Muscle layer of duodenum (tissue), 2 donors: Measurements from ENCODE around the gene ANAPC4.
"Not testable (repeated sequence)": the region's sequence is repeated elsewhere in the genome, so short reads cannot be mapped to it uniquely, and the experiment has no call there.

Experiments used
- H3K27ac ChIP-seq: one replicate; pipeline ENCODE4 v1.7.0; 2013; ENCODE audit warnings: mild to moderate bottlenecking, low read length
- H3K27me3 ChIP-seq: one replicate; pipeline ENCODE4 v1.7.0; 2013; ENCODE audit warnings: low read depth, mild to moderate bottlenecking, control low read depth, low read length
- H3K36me3 ChIP-seq, 2 donors: one replicate each; pipeline ENCODE4 v1.7.0; 2013; ENCODE audit warnings: low read length in 2 of 2, control low read depth in 1 of 2, mild to moderate bottlenecking in 1 of 2; ENCODE audit not compliant: insufficient read depth in 2 of 2, control insufficient read depth in 1 of 2
- H3K4me1 ChIP-seq, 2 donors: one replicate each; pipeline ENCODE4 v1.7.0; 2013; ENCODE audit warnings: low read length in 2 of 2, mild to moderate bottlenecking in 2 of 2, control low read depth in 1 of 2, moderate library complexity in 1 of 2; ENCODE audit not compliant: insufficient read depth in 2 of 2, control insufficient read depth in 1 of 2
- H3K4me3 ChIP-seq, 2 donors: one replicate each; pipeline ENCODE4 v1.7.0; 2013; ENCODE audit warnings: low read length in 2 of 2, low read depth in 1 of 2, mild to moderate bottlenecking in 1 of 2
- H3K9me3 ChIP-seq, 2 donors: one replicate each; pipeline ENCODE4 v1.7.0; 2013; ENCODE audit warnings: low read length in 2 of 2, control low read depth in 1 of 2, mild to moderate bottlenecking in 1 of 2; ENCODE audit not compliant: control insufficient read depth in 1 of 2
- donor health status: healthy.

Gene ANAPC4, protein sequence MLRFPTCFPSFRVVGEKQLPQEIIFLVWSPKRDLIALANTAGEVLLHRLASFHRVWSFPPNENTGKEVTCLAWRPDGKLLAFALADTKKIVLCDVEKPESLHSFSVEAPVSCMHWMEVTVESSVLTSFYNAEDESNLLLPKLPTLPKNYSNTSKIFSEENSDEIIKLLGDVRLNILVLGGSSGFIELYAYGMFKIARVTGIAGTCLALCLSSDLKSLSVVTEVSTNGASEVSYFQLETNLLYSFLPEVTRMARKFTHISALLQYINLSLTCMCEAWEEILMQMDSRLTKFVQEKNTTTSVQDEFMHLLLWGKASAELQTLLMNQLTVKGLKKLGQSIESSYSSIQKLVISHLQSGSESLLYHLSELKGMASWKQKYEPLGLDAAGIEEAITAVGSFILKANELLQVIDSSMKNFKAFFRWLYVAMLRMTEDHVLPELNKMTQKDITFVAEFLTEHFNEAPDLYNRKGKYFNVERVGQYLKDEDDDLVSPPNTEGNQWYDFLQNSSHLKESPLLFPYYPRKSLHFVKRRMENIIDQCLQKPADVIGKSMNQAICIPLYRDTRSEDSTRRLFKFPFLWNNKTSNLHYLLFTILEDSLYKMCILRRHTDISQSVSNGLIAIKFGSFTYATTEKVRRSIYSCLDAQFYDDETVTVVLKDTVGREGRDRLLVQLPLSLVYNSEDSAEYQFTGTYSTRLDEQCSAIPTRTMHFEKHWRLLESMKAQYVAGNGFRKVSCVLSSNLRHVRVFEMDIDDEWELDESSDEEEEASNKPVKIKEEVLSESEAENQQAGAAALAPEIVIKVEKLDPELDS

DNA sequence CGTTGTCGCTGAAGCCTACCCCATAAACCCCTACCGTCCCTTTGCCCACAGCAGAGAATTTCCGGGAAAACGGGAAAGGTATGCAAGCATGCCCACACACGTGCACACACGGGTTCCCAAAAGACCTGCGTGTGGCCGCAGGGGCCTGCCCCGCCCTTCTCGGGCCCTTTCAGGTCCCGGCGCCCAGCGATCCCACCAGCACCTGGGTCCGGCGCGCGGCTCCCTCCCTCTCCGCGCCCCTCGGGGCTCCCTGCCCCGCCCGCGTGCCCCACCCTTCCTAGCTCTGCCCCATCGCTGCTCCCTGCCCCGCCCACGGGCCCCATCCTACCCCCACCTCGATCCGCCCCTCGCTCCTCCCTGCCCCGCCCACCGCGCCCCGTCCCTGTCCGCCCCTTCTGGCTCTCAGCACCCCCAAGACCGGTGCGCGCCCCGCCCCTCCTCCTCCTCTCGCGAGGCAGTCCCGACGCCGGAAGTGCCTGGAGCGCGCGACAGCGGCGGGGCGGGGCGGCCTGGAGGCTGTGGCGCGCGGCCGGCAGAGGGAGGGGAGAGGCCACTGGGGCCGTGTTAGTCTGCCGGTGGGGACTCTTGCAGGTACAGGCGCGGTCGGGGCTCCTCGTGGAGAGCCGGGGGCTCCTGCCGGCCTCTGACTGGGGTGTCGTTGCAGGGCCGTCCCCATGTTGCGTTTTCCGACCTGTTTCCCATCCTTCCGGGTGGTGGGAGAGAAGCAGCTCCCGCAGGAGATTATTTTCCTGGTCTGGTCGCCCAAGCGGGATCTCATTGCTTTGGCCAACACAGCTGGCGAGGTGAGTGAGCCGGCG, at the start of gene ANAPC4:
Gene ANAPC4 (plus strand): TSS at position 510 of the 818 bp plus-strand sequence. CDS start 165 bp downstream, at position 675.
- Histone ChIP-seq H3K9me3 (no peaks in the 10 kb centered on the region), H3K4me1 (peaks cover 7 to 26% of the 10 kb centered on the region in 2 donors), H3K4me3 (peak within 1 kb of the TSS; percentile 87 to 97), H3K36me3 (peaks cover 6 to 12% of the 10 kb centered on the region in 2 donors), H3K27ac (peak within 1 kb of the TSS; percentile 57), H3K27me3 (no peaks in the 10 kb centered on the region)

GRCh38 chr4:25328463-25328862, 48.6 kb upstream of the ANAPC4 start:
- H3K36me3 ChIP-seq, H3K9me3 ChIP-seq, H3K27me3 ChIP-seq, H3K27ac ChIP-seq, H3K4me1 ChIP-seq, H3K4me3 ChIP-seq: not testable (repeated sequence)

DNA sequence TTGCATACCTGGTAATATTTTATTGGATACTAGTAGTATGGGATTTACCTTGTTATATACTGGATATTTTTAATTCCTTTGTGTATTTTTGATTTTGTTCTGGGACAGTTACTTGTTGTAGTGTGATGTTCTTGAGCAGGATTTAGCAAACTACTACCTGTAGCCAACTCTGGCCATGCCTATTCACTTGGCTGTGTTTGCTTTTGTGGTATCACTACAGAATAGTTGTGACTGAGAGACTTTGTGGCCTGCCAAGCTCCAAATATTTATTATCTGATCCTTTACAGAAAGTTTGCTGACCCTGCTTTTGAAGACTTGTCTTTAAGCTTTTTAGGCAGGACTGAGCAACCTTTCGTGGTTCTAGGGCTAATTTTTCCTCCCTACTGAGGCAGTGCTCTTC, 46.7 kb upstream of the ANAPC4 start:
- Histone ChIP-seq H3K36me3 (peaks cover 0 to 4% of the 10 kb centered on the region in 2 donors), H3K27ac (no peak overlapping the region), H3K9me3 (no peaks in the 10 kb centered on the region), H3K4me1 (peaks cover 0 to 6% of the 10 kb centered on the region in 2 donors), H3K27me3 (no peaks in the 10 kb centered on the region), H3K4me3 (no peak overlapping the region)

DNA sequence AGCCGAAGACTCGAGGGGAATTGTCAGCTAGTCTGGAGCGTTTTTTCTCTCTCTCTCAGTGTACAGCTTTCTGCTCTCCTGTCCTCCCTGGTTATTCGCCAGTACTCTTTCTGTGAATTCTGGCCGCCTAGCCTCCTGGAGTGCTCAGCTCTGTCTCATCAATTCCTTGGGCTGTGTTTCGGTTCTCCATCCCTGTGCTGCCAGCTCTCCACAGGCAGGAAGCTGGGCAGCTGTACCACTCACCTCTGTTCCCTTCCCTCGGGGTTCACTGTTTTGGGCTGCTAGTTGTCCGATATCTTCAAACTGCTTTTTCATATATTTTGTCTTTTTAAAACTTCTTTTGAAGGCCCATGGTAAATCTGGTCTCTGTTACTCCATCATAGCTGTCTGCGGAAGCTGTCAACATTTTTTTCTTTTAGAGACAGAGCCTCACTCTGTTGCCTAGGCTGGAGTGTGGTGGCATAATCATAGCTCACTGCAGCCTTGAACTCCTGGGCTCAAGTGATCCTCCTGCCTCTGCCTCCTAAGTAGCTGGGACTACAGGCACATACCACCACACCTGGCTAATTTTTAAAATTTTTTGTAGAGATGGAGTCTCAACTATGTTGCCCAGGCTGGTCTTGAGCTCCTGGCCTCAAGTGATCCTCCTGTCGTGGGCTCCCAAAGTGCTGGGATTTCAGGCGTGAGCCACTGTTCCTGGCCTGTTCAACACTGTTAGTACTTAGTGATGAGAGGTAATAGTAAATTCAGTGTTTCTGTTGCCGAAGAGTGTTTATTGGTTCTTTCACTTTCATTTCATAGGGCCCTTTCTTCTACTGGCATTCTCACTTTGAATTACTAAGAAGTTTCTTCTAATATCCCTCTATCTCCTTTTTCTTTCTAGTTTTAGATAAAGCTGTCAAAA, 45.9 kb upstream of the ANAPC4 start:
- Histone ChIP-seq H3K36me3 (peaks cover 3 to 4% of the 10 kb centered on the region in 2 donors), H3K4me1 (peaks cover 0 to 6% of the 10 kb centered on the region in 2 donors), H3K4me3 (peak overlapping the region; percentile 24 to 57), H3K27ac (peak overlapping the region; percentile 51), H3K9me3 (no peaks in the 10 kb centered on the region), H3K27me3 (no peaks in the 10 kb centered on the region)

DNA sequence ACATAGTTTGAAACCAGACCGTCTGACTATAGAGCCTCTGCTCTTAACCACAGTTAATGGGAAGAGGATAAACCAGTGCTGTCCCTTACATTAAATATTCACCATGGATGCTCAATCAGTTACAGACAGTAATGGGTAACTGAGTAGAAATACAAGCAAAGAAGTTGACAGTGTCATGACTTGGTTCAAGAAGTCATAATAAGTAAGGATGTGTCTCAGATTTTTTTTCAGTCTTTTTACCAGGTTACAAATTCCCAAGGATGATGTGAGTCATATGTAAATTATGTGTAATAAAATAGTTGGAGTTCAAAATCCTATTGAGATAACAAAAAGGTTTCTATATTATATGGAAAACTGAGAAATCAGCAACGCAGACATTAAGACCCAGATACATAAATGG, 33.4 kb upstream of the ANAPC4 start:
- H3K4me1 ChIP-seq = no peaks in the 10 kb centered on the region
- no peaks in the 10 kb centered on the region for H3K27me3 ChIP-seq
- H3K36me3 ChIP-seq = peaks cover 0 to 6% of the 10 kb centered on the region in 2 donors

GRCh38 chr4:25345744-25346143, 31.3 kb upstream of the ANAPC4 start:
- Histone ChIP-seq H3K36me3 (peaks cover 0 to 12% of the 10 kb centered on the region in 2 donors), H3K4me3 (no peak overlapping the region), H3K27ac (no peak overlapping the region), H3K4me1 (no peaks in the 10 kb centered on the region), H3K9me3 (no peaks in the 10 kb centered on the region), H3K27me3 (no peaks in the 10 kb centered on the region)

More for the DNA sequence above, 33.4 kb upstream of the ANAPC4 start:
- Histone ChIP-seq H3K4me3 (no peak overlapping the region), H3K27ac (no peak overlapping the region), H3K9me3 (no peaks in the 10 kb centered on the region)

GRCh38 chr4:25346913-25347312, 30.1 kb upstream of the ANAPC4 start:
- Histone ChIP-seq H3K36me3 (peaks cover 0 to 17% of the 10 kb centered on the region in 2 donors), H3K27me3 (no peaks in the 10 kb centered on the region), H3K27ac (no peak overlapping the region), H3K4me1 (no peaks in the 10 kb centered on the region), H3K4me3 (no peak overlapping the region), H3K9me3 (no peaks in the 10 kb centered on the region)

DNA sequence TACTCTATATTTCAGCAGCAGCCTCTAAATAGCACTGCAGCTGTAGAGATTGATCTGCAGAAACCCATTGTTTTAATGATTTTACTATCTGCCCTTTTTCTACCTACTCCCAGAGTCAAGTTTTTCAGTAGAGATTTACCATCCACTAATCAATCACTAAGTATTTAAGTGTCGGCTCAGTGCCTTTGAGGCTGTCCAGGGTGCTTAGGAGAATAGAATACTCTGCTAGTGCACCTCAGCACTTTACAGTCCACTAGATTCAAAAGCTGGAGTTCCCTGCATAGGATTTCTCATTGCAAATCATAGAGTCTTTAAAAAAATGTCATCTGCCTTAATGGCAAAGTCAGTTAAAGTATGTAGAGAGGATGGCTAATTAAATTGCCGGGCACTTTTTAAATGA, 29.6 kb upstream of the ANAPC4 start:
- Histone ChIP-seq H3K27ac (no peak overlapping the region), H3K9me3 (no peaks in the 10 kb centered on the region), H3K36me3 (peaks cover 0 to 19% of the 10 kb centered on the region in 2 donors), H3K4me1 (no peaks in the 10 kb centered on the region), H3K27me3 (no peaks in the 10 kb centered on the region), H3K4me3 (no peak overlapping the region)

GRCh38 chr4:25347971-25348370, 29.1 kb upstream of the ANAPC4 start:
- no peaks in the 10 kb centered on the region for H3K4me1 ChIP-seq
- H3K27ac ChIP-seq = no peak overlapping the region
- no peaks in the 10 kb centered on the region for H3K27me3 ChIP-seq
- no peaks in the 10 kb centered on the region for H3K9me3 ChIP-seq
- H3K4me3 ChIP-seq = no peak overlapping the region
- H3K36me3 ChIP-seq = peaks cover 0 to 19% of the 10 kb centered on the region in 2 donors

DNA sequence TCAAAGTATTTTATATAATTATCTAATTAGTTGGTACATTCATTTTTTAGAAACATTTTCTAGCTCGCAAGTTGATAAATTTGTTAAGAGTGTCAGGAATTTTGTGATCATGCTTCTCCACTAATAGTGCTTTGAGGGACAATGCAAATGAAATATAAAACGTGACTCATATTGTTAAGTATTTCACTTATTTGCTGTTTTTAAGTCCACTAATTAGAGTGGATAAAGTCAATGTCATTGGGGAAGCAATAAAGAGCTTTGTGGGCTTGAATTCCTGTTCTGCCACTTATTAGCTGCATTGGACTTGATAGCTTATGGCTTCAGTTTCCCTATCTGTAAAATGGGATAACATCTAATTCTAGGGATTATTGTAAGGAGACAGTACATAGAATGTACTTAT, 26.5 kb upstream of the ANAPC4 start:
- peaks cover 0 to 19% of the 10 kb centered on the region in 2 donors for H3K36me3 ChIP-seq
- H3K4me1 ChIP-seq = no peaks in the 10 kb centered on the region
- H3K27me3 ChIP-seq = no peaks in the 10 kb centered on the region
- H3K9me3 ChIP-seq = no peaks in the 10 kb centered on the region
- no peak overlapping the region for H3K27ac ChIP-seq
- H3K4me3 ChIP-seq = no peak overlapping the region
